HS-5 (cell line): ENCODE results near the gene ASCC2.
A peak's percentile ranks its signal among the peaks of the same experiment; 100 is the strongest.

Experiments
- DNase-seq: peaks from one replicate; pipeline ENCODE4 v3.0.0-alpha.2; 2012; ENCODE audit warnings: low read depth

Gene ASCC2

GRCh38 chr22:29816980-29817379, 21.1 kb downstream of the ASCC2 start:
- DNase-seq: no peak

- no peak for DNase-seq
Observed at GRCh38 chr22:29816539-29816938, 21.5 kb downstream of the ASCC2 start.

GRCh38 chr22:29816128-29816527, 21.9 kb downstream of the ASCC2 start:
- DNase-seq: no peak

GRCh38 chr22:29815580-29815979, 22.5 kb downstream of the ASCC2 start:
- no peak for DNase-seq

- DNase-seq: no peak
Observed at GRCh38 chr22:29814003-29814402, 24.1 kb downstream of the ASCC2 start.

- no peak for DNase-seq
Observed at GRCh38 chr22:29813563-29813962, 24.5 kb downstream of the ASCC2 start.

GRCh38 chr22:29813126-29813525, 24.9 kb downstream of the ASCC2 start:
- no peak for DNase-seq

- DNase-seq: no peak
Observed at GRCh38 chr22:29811377-29811776, 26.7 kb downstream of the ASCC2 start.

- no peak for DNase-seq
Observed at GRCh38 chr22:29810216-29810615, 27.9 kb downstream of the ASCC2 start.

- no peak for DNase-seq
Observed at GRCh38 chr22:29806196-29806595, 31.9 kb downstream of the ASCC2 start.

GRCh38 chr22:29804985-29805384, 33.1 kb downstream of the ASCC2 start:
- no peak for DNase-seq

GRCh38 chr22:29803190-29803589, 34.9 kb downstream of the ASCC2 start:
- no peak for DNase-seq

- no peak for DNase-seq
Observed at GRCh38 chr22:29801796-29802195, 36.3 kb downstream of the ASCC2 start.

GRCh38 chr22:29801153-29801552, 36.9 kb downstream of the ASCC2 start:
- DNase-seq: no peak

GRCh38 chr22:29799217-29799680, 38.8 kb downstream of the ASCC2 start:
- peak; percentile 85 for DNase-seq

GRCh38 chr22:29798801-29799200, 39.3 kb downstream of the ASCC2 start:
- DNase-seq: no peak

- no peak for DNase-seq
Observed at GRCh38 chr22:29798318-29798717, 39.8 kb downstream of the ASCC2 start.

- no peak for DNase-seq
Observed at GRCh38 chr22:29797351-29797750, 40.7 kb downstream of the ASCC2 start.

GRCh38 chr22:29795663-29796062, 42.4 kb downstream of the ASCC2 start:
- DNase-seq: no peak

- no peak for DNase-seq
Observed at GRCh38 chr22:29793396-29793795, 44.7 kb downstream of the ASCC2 start.

GRCh38 chr22:29790061-29790460, 48.0 kb downstream of the ASCC2 start:
- DNase-seq: no peak

GRCh38 chr22:29788339-29789279, 49.5 kb downstream of the ASCC2 start:
- no peak for DNase-seq

GRCh38 chr22:29787371-29787980, 50.6 kb downstream of the ASCC2 start:
- no peak for DNase-seq
